ENCODE measurements around the gene DZIP1L. TPM values are rescaled to one million over a fixed set of nuclear protein-coding genes. Genes with fewer than 3 reads are reported as not detected.

The DZIP1L gene
- total RNA-seq, 1 experiment from 2014 or later = 16.5 TPM

GRCh38 chr3:138082085-138082991, 33.1 kb downstream of the DZIP1L start:
- no peaks in the 10 kb centered on the region for H3K27me3 Mint-ChIP-seq (ENCODE audit: unreplicated experiment)
- peak overlapping the region; percentile 50 for H3K27ac Mint-ChIP-seq (ENCODE audit: unreplicated experiment)
- TSS peak; percentile 48 for BruUV-seq (replicated peaks)
- peaks cover 7% of the 10 kb centered on the region for H3K36me3 Mint-ChIP-seq (ENCODE audit: insufficient read depth, unreplicated experiment)
- intact Hi-C loops (cut with micrococcal nuclease; ENCODE audit: unreplicated experiment) = loop anchor here (5.0 kb wide), 1 partner anchor 35 kb away; the partner anchor contains the start of gene DZIP1L
- TF ChIP-seq, protein P1, sequence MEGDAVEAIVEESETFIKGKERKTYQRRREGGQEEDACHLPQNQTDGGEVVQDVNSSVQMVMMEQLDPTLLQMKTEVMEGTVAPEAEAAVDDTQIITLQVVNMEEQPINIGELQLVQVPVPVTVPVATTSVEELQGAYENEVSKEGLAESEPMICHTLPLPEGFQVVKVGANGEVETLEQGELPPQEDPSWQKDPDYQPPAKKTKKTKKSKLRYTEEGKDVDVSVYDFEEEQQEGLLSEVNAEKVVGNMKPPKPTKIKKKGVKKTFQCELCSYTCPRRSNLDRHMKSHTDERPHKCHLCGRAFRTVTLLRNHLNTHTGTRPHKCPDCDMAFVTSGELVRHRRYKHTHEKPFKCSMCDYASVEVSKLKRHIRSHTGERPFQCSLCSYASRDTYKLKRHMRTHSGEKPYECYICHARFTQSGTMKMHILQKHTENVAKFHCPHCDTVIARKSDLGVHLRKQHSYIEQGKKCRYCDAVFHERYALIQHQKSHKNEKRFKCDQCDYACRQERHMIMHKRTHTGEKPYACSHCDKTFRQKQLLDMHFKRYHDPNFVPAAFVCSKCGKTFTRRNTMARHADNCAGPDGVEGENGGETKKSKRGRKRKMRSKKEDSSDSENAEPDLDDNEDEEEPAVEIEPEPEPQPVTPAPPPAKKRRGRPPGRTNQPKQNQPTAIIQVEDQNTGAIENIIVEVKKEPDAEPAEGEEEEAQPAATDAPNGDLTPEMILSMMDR (IDR thresholded peaks at IDR 0.05; ENCODE audit: unreplicated experiment) = no peak
- no peaks in the 10 kb centered on the region for H3K9me3 Mint-ChIP-seq (ENCODE audit: low read depth, unreplicated experiment)
- peak overlapping the region; percentile 12 for H3K4me3 Mint-ChIP-seq (ENCODE audit: low read depth, unreplicated experiment)
- peak; percentile 69 for DNase-seq
- CTCF ChIA-PET = interaction anchor here (0.7 to 1.9 kb wide), 10 partner anchors 11 to 50 kb away, joined by 3 to 20 read pairs (median 4); partner anchors contain the start of genes A4GNT and DZIP1L
- H3K4me1 Mint-ChIP-seq (ENCODE audit: low read depth, unreplicated experiment) = peaks cover 24% of the 10 kb centered on the region

DNA sequence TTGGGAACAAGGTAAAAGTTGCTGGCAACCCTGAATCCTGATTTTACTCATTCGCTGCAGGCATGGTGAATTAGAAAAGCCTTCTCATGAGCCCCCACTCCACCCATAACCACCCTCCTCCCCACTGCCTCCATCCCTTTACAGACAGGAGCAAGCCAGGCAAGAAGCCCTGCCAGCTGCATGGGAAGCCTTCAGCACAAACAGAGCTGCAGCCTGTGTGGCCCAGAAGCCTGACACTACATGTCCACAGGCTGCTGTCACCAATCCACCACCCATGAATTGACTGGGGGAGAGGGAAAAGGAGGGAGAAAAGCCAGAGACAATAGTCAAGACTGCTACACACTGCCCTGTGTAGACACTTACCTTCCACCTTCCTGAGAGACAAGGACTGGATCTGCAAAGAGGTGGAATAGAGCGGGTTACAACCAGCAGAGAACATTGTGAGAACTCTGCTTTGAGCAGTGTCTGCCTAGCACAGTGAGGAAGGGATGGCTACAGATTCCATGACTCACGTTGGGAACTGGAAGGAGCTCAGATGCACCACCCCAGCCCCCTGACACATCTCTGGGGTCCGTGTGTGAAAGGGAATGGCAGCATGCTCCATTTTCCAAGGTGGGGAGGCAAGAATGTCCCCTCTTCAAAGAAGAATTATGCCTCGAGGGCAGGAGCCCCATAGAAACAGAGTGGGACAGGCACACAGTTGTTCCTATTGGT, 33.9 kb downstream of the DZIP1L start:
- TF ChIP-seq, protein P1 (IDR thresholded peaks at IDR 0.05; ENCODE audit: unreplicated experiment) = no peak
- H3K27ac Mint-ChIP-seq (ENCODE audit: unreplicated experiment) = no peak overlapping the region
- CTCF ChIA-PET = interaction anchor here (0.9 to 1.9 kb wide), 4 partner anchors 16 to 38 kb away, joined by 3 to 20 read pairs (median 6); no protein-coding TSS in a partner anchor
- peaks cover 24% of the 10 kb centered on the region for H3K4me1 Mint-ChIP-seq (ENCODE audit: low read depth, unreplicated experiment)
- DNase-seq = no peak
- H3K27me3 Mint-ChIP-seq (ENCODE audit: unreplicated experiment) = no peaks in the 10 kb centered on the region
- BruUV-seq (replicated peaks) = no TSS peak
- H3K36me3 Mint-ChIP-seq (ENCODE audit: insufficient read depth, unreplicated experiment) = peaks cover 7% of the 10 kb centered on the region
- no peaks in the 10 kb centered on the region for H3K9me3 Mint-ChIP-seq (ENCODE audit: low read depth, unreplicated experiment)
- intact Hi-C loops (cut with micrococcal nuclease; ENCODE audit: unreplicated experiment) = loop anchor here (5.0 kb wide), 1 partner anchor 36 kb away; the partner anchor contains the start of gene DZIP1L
- no peak overlapping the region for H3K4me3 Mint-ChIP-seq (ENCODE audit: low read depth, unreplicated experiment)

DNA sequence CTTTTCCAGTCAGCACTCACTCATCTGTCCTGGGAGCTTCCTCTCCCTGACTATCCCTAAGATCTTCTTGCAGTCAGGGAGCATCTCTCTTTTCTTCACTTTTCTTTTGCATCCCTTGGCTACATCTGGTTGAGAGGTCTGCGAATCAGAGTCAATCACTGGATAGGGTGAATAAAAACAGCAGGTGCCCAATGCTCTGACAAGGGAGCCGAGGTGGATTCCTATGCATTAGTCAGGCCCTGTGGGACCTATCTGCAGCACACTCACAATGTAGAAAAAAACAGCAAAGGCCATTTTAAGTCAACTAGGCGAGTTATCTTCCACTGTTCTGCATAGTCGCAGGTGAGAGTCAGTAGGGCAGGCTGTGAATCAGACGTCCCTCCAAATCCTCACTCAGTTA, 35.5 kb downstream of the DZIP1L start:
- H3K4me1 Mint-ChIP-seq (ENCODE audit: low read depth, unreplicated experiment) = peaks cover 24% of the 10 kb centered on the region
- H3K27me3 Mint-ChIP-seq (ENCODE audit: unreplicated experiment) = no peaks in the 10 kb centered on the region
- H3K4me3 Mint-ChIP-seq (ENCODE audit: low read depth, unreplicated experiment) = no peak overlapping the region
- no peak overlapping the region for H3K27ac Mint-ChIP-seq (ENCODE audit: unreplicated experiment)
- peaks cover 7% of the 10 kb centered on the region for H3K36me3 Mint-ChIP-seq (ENCODE audit: insufficient read depth, unreplicated experiment)
- CTCF ChIA-PET = no interaction called here
- TF ChIP-seq, protein P1 (IDR thresholded peaks at IDR 0.05; ENCODE audit: unreplicated experiment) = no peak
- no peak for DNase-seq
- H3K9me3 Mint-ChIP-seq (ENCODE audit: low read depth, unreplicated experiment) = no peaks in the 10 kb centered on the region
- no TSS peak for BruUV-seq (replicated peaks)
- intact Hi-C loops (cut with micrococcal nuclease; ENCODE audit: unreplicated experiment) = loop anchor here (5.0 kb wide), 1 partner anchor 37 kb away; the partner anchor contains the start of gene DZIP1L

DNA sequence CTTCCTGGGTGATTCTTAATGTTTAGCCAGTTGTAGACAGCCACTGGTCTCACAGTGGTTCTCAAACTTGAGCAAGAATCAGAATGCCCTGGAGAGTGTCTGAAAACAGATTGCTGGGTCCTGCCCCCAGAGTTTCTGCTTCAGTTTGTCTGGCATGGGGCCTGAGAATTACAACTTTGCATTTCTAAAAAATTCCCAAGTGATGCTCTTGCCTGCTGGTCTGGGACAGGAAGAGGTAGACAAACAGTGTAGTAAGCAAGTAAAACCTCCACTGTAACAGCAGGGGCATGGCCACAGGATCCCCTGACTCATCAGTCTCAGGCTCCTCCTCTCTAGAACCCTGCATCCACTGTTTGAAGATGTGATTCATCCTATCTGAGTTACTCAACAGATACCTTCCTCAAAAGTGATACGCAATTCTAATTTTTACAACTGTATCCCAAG, 36.5 kb downstream of the DZIP1L start:
- Mint-ChIP-seq H3K27ac (ENCODE audit: unreplicated experiment) (no peak overlapping the region), H3K4me3 (ENCODE audit: low read depth, unreplicated experiment) (no peak overlapping the region), H3K27me3 (ENCODE audit: unreplicated experiment) (no peaks in the 10 kb centered on the region), H3K9me3 (ENCODE audit: low read depth, unreplicated experiment) (no peaks in the 10 kb centered on the region), H3K36me3 (ENCODE audit: insufficient read depth, unreplicated experiment) (peaks cover 7% of the 10 kb centered on the region), H3K4me1 (ENCODE audit: low read depth, unreplicated experiment) (peaks cover 24% of the 10 kb centered on the region)
- CTCF ChIA-PET = no interaction called here
- DNase-seq = no peak
- intact Hi-C loops (cut with micrococcal nuclease; ENCODE audit: unreplicated experiment) = no loop called here
- TF ChIP-seq, protein P1 (IDR thresholded peaks at IDR 0.05; ENCODE audit: unreplicated experiment) = no peak
- no TSS peak for BruUV-seq (replicated peaks)

Data from Calu3 (cell line).